T-helper 17 cell (primary cell): ENCODE results near the gene MAML3. TPM values are rescaled to one million over a fixed set of nuclear protein-coding genes. Genes with fewer than 3 reads are reported as not detected.

ENCODE experiments used
- ATAC-seq: fragments of 150-1000 bp; cut with Tn5 transposase; 2 replicates; pipeline ENCODE4 v1.10.0; 2021; ENCODE audit warnings: mild to moderate bottlenecking, moderate library complexity
- DNase-seq, 3 donors: peaks; one replicate each; pipeline versions ENCODE4 v3.0.0 to v3.0.0-alpha.2; 2020 to 2021
- H3K9me3 ChIP-seq: one replicate; pipeline ENCODE4 v1.7.0; 2013; ENCODE audit warnings: low read length, mild to moderate bottlenecking; ENCODE audit not compliant: control insufficient read depth, poor library complexity, severe bottlenecking
- H3K27ac Mint-ChIP-seq: one replicate; pipeline ENCODE4 v1.8.0; 2022; ENCODE audit warnings: mild to moderate bottlenecking, moderate library complexity, mixed read lengths
- H3K27me3 Mint-ChIP-seq: one replicate; pipeline ENCODE4 v1.8.0; 2022; ENCODE audit warnings: mixed read lengths
- H3K36me3 Mint-ChIP-seq: one replicate; pipeline ENCODE4 v1.8.0; 2022; ENCODE audit warnings: low read depth, mixed read lengths
- H3K4me1 Mint-ChIP-seq: one replicate; pipeline ENCODE4 v1.8.0; 2022; ENCODE audit warnings: mild to moderate bottlenecking, mixed read lengths
- H3K4me3 Mint-ChIP-seq: one replicate; pipeline ENCODE4 v1.8.0; 2022; ENCODE audit warnings: mild to moderate bottlenecking, moderate library complexity, mixed read lengths
- total RNA-seq, 4 donors: library from RNA in 2 of 4; stranded (reverse) in 2 of 4; gene quantifications; one replicate each; pipeline ENCODE4 v1.2.3 and lab custom pipeline; 2022 to 2026

MAML3 gene
- total RNA-seq, 2 donors from 2014 or later, result 1.1 to 4.2 TPM

DNA sequence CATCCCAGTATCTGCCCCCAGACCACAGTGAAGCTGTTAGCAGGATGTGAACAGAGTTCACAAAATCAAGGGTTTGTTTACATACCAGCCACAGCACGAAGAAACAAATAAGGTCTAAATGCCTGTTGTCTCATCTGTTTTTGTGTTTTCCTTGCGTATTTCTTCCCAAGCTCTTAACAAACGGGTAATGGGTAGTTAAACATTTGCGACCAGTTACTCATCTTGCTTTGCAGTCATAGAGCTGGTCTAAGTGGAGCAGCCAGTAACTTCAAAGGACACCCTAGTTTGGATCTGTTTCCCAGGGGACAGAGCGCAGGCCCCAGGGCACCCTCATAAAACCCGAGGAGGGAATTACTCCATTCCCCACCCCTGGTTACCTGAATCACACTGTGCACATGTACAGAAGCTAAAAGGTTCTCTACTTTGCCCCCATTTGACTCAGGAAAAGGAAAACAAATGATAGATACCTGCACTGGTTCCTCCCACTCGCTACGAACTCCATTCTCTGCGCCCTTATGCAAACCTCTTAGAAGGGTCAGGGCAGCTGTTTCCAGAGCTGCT is 68.8 kb downstream of the MAML3 start:
- Mint-ChIP-seq H3K4me3 (no peak overlapping the region), H3K36me3 (no peaks in the 10 kb centered on the region), H3K4me1 (peaks cover 8% of the 10 kb centered on the region), H3K27me3 (peaks cover 5% of the 10 kb centered on the region), H3K27ac (no peak overlapping the region)
- H3K9me3 ChIP-seq, result no peaks in the 10 kb centered on the region
- ATAC-seq, result no peak
- DNase-seq, result no peak

DNA sequence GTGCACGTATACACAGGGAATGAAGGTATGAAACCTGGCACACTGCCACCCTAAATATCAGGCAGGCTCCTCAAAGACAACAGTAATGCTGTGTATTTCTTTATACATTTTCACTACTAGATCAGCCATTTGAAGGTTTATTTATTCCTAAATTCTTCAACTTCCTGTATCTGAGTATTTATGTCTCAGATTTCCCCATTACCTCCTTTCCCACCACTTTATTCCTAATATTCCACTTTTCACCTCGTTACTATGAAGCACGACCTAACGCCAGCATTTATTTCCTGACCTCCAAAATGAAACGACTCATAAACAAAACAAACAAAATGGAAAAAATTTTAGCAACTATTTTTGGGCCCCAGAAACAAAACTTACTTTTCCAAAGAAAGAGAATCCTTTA is 69.6 kb downstream of the MAML3 start:
- no peaks in the 10 kb centered on the region for H3K36me3 Mint-ChIP-seq
- no peak for ATAC-seq
- DNase-seq, result no peak
- H3K27ac Mint-ChIP-seq, result no peak overlapping the region
- H3K4me1 Mint-ChIP-seq, result peaks cover 8% of the 10 kb centered on the region
- no peak overlapping the region for H3K4me3 Mint-ChIP-seq
- no peaks in the 10 kb centered on the region for H3K9me3 ChIP-seq
- H3K27me3 Mint-ChIP-seq, result peaks cover 5% of the 10 kb centered on the region

DNA sequence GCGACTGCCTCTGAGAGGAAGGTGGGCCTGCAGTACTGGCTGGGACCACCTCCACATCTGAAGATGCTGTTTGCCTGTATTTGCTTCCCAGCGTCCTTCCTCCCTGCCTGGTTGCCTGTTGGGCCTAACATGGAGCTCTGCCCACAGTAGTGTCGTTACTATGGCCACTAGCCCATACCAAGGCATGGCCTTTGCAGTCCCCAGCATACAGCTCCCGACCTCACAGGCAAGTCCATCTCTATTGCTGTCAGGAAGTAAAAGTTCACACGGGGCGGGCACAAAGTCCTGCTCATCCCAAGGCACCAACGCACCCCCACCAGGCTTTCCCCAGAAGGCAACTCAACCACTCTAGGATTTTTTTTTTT is 71.6 kb downstream of the MAML3 start:
- no peaks in the 10 kb centered on the region for H3K9me3 ChIP-seq
- H3K27ac Mint-ChIP-seq, result no peak overlapping the region
- DNase-seq (no peak), ATAC-seq (no peak)
- H3K4me1 Mint-ChIP-seq, result peaks cover 8% of the 10 kb centered on the region
- peak overlapping the region; percentile 15 for H3K4me3 Mint-ChIP-seq
- H3K36me3 Mint-ChIP-seq, result no peaks in the 10 kb centered on the region
- H3K27me3 Mint-ChIP-seq, result no peaks in the 10 kb centered on the region

GRCh38 chr4:140081641-140082390 is 72.2 kb downstream of the MAML3 start:
- H3K4me3 Mint-ChIP-seq, result peak overlapping the region; percentile 15
- H3K4me1 Mint-ChIP-seq, result peaks cover 8% of the 10 kb centered on the region
- ATAC-seq, result no peak
- no peaks in the 10 kb centered on the region for H3K9me3 ChIP-seq
- peaks cover 2% of the 10 kb centered on the region for H3K27me3 Mint-ChIP-seq
- no peak overlapping the region for H3K27ac Mint-ChIP-seq
- H3K36me3 Mint-ChIP-seq, result no peaks in the 10 kb centered on the region
- DNase-seq, result no peak

DNA sequence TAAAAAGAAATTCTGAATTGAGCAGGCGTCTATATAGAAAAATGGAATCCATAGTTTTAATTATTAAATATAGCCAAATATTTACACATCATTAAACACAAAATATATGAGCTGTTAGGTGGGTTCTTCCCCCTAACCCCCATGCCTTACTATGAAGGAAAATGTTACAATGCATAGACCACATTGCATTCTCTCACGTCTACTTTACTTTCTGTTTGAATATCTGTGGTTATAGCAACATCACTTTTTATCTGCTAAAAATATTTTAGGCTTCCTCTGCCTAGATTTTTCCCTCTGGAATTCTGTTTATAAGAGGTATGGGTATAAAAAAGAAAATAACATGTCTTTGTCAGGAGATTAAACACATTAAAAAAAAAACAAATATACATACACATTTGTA is 73.1 kb downstream of the MAML3 start:
- Mint-ChIP-seq H3K27ac (no peak overlapping the region), H3K4me1 (peaks cover 10% of the 10 kb centered on the region), H3K27me3 (peaks cover 5% of the 10 kb centered on the region), H3K36me3 (no peaks in the 10 kb centered on the region), H3K4me3 (no peak overlapping the region)
- DNase-seq, result no peak
- no peak for ATAC-seq
- no peaks in the 10 kb centered on the region for H3K9me3 ChIP-seq

DNA sequence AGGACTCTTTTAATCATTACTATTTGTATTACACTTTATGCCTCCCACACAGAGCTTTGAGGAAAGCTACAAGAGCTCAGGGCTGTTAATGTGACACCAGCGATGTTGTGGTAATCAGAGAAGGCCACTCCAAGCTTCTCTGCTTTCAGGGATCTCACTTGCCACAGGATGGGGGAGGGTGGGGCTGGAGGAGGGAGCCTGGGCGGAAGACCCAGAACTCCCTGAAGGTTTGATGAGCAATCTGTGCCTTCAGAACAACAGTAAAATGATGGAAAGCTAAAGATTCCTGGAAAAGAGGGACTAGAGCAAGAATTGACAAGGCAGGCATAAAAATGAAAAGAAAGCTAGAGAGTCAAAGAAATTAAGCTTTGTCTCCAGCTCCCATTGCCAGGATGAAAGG is 75.6 kb downstream of the MAML3 start:
- H3K9me3 ChIP-seq, result no peaks in the 10 kb centered on the region
- DNase-seq (no peak), ATAC-seq (no peak)
- H3K36me3 Mint-ChIP-seq, result no peaks in the 10 kb centered on the region
- peaks cover 9% of the 10 kb centered on the region for H3K27me3 Mint-ChIP-seq
- H3K27ac Mint-ChIP-seq, result no peak overlapping the region
- H3K4me3 Mint-ChIP-seq, result no peak overlapping the region
- peaks cover 11% of the 10 kb centered on the region for H3K4me1 Mint-ChIP-seq

GRCh38 chr4:140076307-140076706 is 77.7 kb downstream of the MAML3 start:
- peaks cover 11% of the 10 kb centered on the region for H3K27me3 Mint-ChIP-seq
- no peak overlapping the region for H3K4me3 Mint-ChIP-seq
- DNase-seq, result no peak
- H3K36me3 Mint-ChIP-seq, result no peaks in the 10 kb centered on the region
- ATAC-seq, result no peak
- peaks cover 17% of the 10 kb centered on the region for H3K4me1 Mint-ChIP-seq
- no peak overlapping the region for H3K27ac Mint-ChIP-seq
- no peaks in the 10 kb centered on the region for H3K9me3 ChIP-seq

DNA sequence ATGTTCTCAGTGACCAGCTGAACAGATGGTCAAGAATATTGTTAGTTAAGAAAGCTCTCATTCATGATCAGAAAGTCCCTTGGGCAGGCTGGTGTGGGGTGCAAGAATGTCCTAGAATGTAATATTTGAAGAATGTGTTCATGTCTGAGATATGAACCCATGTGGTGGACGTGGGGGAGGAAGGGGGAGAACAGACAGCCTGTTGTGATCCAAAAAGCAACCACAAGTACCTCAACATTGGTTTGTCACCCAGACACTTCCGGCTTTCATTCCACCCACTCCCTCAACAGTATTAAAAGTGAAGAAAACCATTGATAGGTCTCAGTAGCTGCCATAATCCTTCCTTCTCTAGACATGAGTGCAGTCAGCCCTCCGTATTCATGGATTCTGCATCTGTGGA is 82.2 kb downstream of the MAML3 start:
- H3K4me3 Mint-ChIP-seq, result peak overlapping the region; percentile 83
- ATAC-seq (peak; percentile 92), DNase-seq (peak in 1 of 3 donors; percentile 15)
- no peaks in the 10 kb centered on the region for H3K36me3 Mint-ChIP-seq
- H3K27ac Mint-ChIP-seq, result peak overlapping the region; percentile 91
- peaks cover 13% of the 10 kb centered on the region for H3K27me3 Mint-ChIP-seq
- H3K9me3 ChIP-seq, result no peaks in the 10 kb centered on the region
- H3K4me1 Mint-ChIP-seq, result peaks cover 24% of the 10 kb centered on the region

DNA sequence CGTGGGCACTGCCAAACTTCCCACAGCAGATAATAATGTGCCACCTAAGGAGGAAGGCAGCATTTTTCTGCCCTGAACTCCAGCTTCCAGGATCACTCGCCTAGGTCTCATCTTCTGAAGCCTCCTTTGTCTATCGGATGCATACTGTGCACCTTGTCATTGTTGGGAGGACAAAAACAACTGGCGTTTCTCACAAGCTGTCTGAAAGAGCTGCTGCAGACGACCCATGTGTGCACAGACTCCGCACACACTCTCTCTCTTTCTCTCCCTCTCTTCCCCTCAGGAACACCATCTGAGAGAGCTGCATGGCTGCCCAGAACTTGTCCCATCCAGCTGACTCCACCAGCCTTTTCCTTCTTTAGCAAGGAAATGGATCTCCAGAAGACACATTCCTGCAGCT is 83.0 kb downstream of the MAML3 start:
- H3K4me3 Mint-ChIP-seq, result peak overlapping the region; percentile 83
- H3K4me1 Mint-ChIP-seq, result peaks cover 22% of the 10 kb centered on the region
- peak overlapping the region; percentile 91 for H3K27ac Mint-ChIP-seq
- H3K9me3 ChIP-seq, result no peaks in the 10 kb centered on the region
- H3K27me3 Mint-ChIP-seq, result peaks cover 18% of the 10 kb centered on the region
- ATAC-seq (no peak), DNase-seq (no peak)
- H3K36me3 Mint-ChIP-seq, result no peaks in the 10 kb centered on the region

DNA sequence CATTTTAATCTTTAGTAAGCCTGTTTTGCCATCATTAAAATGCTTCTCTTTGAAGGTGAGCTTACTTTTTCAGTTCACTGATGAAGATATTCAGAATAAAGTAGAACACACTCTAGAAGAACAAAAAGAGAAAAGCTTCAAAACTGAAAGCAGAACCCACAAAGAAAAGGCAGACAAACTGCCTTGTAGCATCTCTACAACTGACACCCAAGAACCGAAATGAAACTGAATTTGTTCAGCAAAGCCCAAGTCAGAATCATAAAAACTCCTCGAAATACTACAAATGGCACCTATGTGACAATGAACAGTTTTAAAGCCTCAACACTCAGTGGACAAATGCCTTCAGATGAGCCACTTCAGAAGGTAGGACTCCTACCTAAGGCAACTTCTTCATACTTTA is 83.6 kb downstream of the MAML3 start:
- Mint-ChIP-seq H3K27me3 (peaks cover 24% of the 10 kb centered on the region), H3K36me3 (no peaks in the 10 kb centered on the region), H3K4me3 (peak overlapping the region; percentile 52), H3K27ac (peak overlapping the region; percentile 91), H3K4me1 (peaks cover 22% of the 10 kb centered on the region)
- no peak for DNase-seq
- no peaks in the 10 kb centered on the region for H3K9me3 ChIP-seq
- ATAC-seq, result no peak

DNA sequence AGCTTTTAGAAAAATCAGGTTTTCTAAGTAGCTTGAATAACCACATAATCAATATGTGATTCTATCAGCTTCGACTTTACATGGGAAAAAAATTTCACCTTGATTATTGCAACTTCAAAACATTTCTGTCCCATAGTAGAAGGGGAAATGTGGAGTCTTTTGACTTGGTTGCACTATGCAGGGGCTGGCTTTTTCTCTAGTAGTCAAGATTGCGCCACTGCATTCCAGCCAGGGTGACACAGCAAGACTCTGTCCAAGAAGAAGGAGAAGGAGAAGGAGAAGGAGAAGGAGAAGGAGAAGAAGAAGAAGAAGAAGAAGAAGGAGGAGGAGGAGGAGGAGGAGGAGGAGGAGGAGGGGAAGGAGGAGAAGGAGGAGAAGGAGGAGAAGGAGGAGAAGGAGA is 84.9 kb downstream of the MAML3 start:
- H3K9me3 ChIP-seq, result no peaks in the 10 kb centered on the region
- peaks cover 22% of the 10 kb centered on the region for H3K4me1 Mint-ChIP-seq
- H3K36me3 Mint-ChIP-seq, result no peaks in the 10 kb centered on the region
- no peak overlapping the region for H3K27ac Mint-ChIP-seq
- peaks cover 26% of the 10 kb centered on the region for H3K27me3 Mint-ChIP-seq
- ATAC-seq, result no peak
- no peak overlapping the region for H3K4me3 Mint-ChIP-seq
- no peak for DNase-seq

DNA sequence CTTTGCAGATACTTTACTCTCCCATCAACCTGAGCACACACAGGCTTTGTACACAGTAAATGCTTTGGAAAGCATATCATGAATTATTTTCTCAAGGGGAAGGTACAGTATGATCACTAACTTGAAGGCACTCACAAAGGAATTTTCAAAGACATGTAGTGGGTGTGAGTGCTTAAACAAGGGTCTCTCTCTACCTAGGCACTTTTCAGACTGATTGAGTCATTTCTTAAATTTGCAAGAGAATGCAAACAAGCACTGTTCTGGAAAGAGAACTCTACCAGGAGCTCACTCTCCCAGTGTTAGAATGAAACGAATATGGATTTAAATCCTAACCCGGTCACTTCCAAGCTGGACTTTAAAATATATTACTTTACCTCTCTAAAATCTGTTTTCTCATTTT is 85.7 kb downstream of the MAML3 start:
- Mint-ChIP-seq H3K4me1 (peaks cover 19% of the 10 kb centered on the region), H3K27ac (no peak overlapping the region), H3K27me3 (peaks cover 26% of the 10 kb centered on the region), H3K36me3 (no peaks in the 10 kb centered on the region), H3K4me3 (no peak overlapping the region)
- ATAC-seq (no peak), DNase-seq (no peak)
- H3K9me3 ChIP-seq, result no peaks in the 10 kb centered on the region

DNA sequence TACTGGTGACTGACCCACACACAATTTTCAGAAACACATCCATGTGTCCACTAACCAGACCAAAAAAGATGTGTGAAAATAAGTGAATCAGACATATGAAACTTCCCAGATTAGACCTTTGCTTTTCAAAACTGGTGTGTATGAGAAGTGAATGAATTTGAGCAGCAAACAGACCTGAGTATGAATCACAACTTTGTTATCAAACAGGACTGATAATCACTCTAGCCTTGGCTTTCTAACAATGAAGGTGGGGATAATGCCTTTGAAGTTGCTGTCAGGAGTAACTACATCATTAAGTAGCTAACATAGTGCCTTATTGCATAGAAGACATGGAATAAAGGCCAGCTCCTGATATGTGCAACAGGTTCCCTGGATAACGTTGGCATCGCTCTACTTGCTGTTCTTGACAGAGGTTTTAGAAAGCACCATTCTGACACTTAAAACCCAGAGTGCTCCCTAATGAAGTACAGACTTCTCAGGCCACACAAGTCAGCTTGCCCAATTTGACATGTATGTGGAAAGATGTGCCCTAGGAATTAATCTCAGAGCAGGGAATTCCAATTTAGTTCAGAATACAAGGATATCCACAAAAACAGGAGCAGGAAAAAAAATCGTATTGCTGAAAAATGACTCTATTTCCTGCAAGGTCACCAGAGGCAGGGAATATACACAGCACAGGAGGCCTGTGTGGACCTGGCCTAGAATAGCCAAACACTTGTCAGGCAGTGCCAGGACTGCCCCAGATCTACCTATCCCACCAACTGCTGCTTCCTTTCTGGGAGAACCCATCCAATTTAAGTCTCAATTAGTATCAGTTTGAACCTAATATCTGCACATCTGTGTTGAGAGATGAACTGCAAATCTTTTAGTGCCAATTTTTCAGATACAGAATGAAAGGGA is 87.7 kb downstream of the MAML3 start:
- H3K9me3 ChIP-seq, result no peaks in the 10 kb centered on the region
- H3K27ac Mint-ChIP-seq, result no peak overlapping the region
- ATAC-seq, result no peak
- H3K27me3 Mint-ChIP-seq, result peaks cover 28% of the 10 kb centered on the region
- DNase-seq, result no peak
- H3K4me1 Mint-ChIP-seq, result peaks cover 11% of the 10 kb centered on the region
- no peaks in the 10 kb centered on the region for H3K36me3 Mint-ChIP-seq
- no peak overlapping the region for H3K4me3 Mint-ChIP-seq
